PC-9 (cell line): Measurements from ENCODE around the gene MAP4K3.

Experiments
- EZH2 ChIP-seq: fragments of 200-600 bp; sonication (generic); IDR thresholded peaks from 2 replicates; pipeline ENCODE4 v1.8.0; 2017; ENCODE audit warnings: antibody characterized with exemption, low read depth
- TF ChIP-seq, protein P1 (sequence below): fragments of 200-600 bp; sonication (generic); conservative IDR thresholded peaks from 2 replicates; pipeline ENCODE4 v1.6.1; 2017; ENCODE audit warnings: mixed run types, antibody characterized with exemption, mild to moderate bottlenecking, moderate library complexity

DNA sequence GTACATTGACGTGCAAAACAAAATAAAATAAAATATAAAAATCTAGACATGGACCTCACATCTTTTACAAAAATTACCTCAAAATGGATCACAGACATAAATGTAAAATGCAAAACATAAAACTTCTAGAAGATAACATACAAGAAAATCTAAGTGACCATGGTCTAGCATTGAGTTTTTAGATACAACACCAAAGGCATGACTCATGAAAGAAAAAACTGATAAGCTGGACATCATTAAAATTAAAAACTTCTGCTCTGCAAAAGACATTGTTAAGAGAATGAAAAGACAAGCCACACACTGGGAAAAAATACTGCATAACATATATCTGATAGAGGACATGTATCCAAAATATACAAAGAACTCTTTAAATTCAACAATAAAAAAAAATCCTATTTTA is 14.4 kb downstream of the MAP4K3 start:
- TF ChIP-seq, protein P1, sequence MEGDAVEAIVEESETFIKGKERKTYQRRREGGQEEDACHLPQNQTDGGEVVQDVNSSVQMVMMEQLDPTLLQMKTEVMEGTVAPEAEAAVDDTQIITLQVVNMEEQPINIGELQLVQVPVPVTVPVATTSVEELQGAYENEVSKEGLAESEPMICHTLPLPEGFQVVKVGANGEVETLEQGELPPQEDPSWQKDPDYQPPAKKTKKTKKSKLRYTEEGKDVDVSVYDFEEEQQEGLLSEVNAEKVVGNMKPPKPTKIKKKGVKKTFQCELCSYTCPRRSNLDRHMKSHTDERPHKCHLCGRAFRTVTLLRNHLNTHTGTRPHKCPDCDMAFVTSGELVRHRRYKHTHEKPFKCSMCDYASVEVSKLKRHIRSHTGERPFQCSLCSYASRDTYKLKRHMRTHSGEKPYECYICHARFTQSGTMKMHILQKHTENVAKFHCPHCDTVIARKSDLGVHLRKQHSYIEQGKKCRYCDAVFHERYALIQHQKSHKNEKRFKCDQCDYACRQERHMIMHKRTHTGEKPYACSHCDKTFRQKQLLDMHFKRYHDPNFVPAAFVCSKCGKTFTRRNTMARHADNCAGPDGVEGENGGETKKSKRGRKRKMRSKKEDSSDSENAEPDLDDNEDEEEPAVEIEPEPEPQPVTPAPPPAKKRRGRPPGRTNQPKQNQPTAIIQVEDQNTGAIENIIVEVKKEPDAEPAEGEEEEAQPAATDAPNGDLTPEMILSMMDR = no peak
- TF ChIP-seq EZH2 = no peak
